SJSA1 (cell line): ENCODE results near the gene OR5C1. TPM values are rescaled to one million over a fixed set of nuclear protein-coding genes. Genes with fewer than 3 reads are reported as not detected.
A peak's percentile ranks its signal among the peaks of the same experiment; 100 is the strongest.
"Not testable (repeated sequence)": the region's sequence is repeated elsewhere in the genome, so short reads cannot be mapped to it uniquely, and the experiment has no call there.

ENCODE experiments used
- DNase-seq, 2 experiments: peaks; one replicate each; pipeline ENCODE4 v3.0.0-alpha.2; 2015 to 2020; ENCODE audit warnings: low spot score in 2 of 2, low read depth in 1 of 2
- H3K27ac ChIP-seq: fragments of 250-450 bp; sonication (Bioruptor Pico); 2 replicates; pipeline ENCODE4 v1.5.1; 2020; ENCODE audit warnings: mild to moderate bottlenecking, moderate library complexity
- H3K27me3 ChIP-seq: fragments of 250-450 bp; sonication (Bioruptor Pico); replicated peaks from 2 replicates; pipeline ENCODE4 v1.5.1; 2020; ENCODE audit warnings: mild to moderate bottlenecking, moderate library complexity
- H3K36me3 ChIP-seq: fragments of 250-450 bp; sonication (Bioruptor Pico); 2 replicates; pipeline ENCODE4 v1.5.1; 2020; ENCODE audit warnings: mild to moderate bottlenecking
- H3K4me1 ChIP-seq: fragments of 250-450 bp; sonication (Bioruptor Pico); replicated peaks from 2 replicates; pipeline ENCODE4 v1.6.1; 2021; ENCODE audit warnings: mild to moderate bottlenecking
- H3K4me3 ChIP-seq: fragments of 250-450 bp; sonication (Bioruptor Pico); 2 replicates; pipeline ENCODE4 v1.5.1; 2020; ENCODE audit warnings: mild to moderate bottlenecking
- H3K9me3 ChIP-seq: fragments of 250-450 bp; sonication (Bioruptor Pico); replicated peaks from 2 replicates; pipeline ENCODE4 v1.5.1; 2020; ENCODE audit warnings: mild to moderate bottlenecking
- total RNA-seq: library from RNA; depleted of rRNA; stranded (reverse); fragments of >200 nt; shearing (Covaris generic); gene quantifications from 2 replicates; pipeline ENCODE4 v1.2.3, GENCODE V29; 2014

Gene OR5C1
- total RNA-seq, 1 experiment from 2014 or later: not detected

- Histone ChIP-seq H3K27ac (no peak overlapping the region), H3K4me3 (no peak overlapping the region), H3K36me3 (no peaks in the 10 kb centered on the region), H3K4me1 (no peaks in the 10 kb centered on the region), H3K27me3 (no peaks in the 10 kb centered on the region), H3K9me3 (no peaks in the 10 kb centered on the region)
- DNase-seq: no peak
Observed at GRCh38 chr9:122797316-122798063, 8.8 kb downstream of the OR5C1 start.

GRCh38 chr9:122800066-122801060, 11.6 kb downstream of the OR5C1 start, which contains the start of gene OR1K1:
TSS of gene OR1K1 (plus strand) at chr9:122800123. CDS start at chr9:122800123, 0 bp downstream.
- no peaks in the 10 kb centered on the region for H3K9me3 ChIP-seq
- no peaks in the 10 kb centered on the region for H3K27me3 ChIP-seq
- no peaks in the 10 kb centered on the region for H3K36me3 ChIP-seq
- no peaks in the 10 kb centered on the region for H3K4me1 ChIP-seq
- no peak for DNase-seq
- H3K4me3 ChIP-seq: no peak within 1 kb of the TSS
- no peak within 1 kb of the TSS for H3K27ac ChIP-seq

GRCh38 chr9:122806661-122807060, 17.9 kb downstream of the OR5C1 start:
- H3K36me3 ChIP-seq: no peaks in the 10 kb centered on the region
- H3K4me3 ChIP-seq: no peak overlapping the region
- no peaks in the 10 kb centered on the region; the same call in 1 of the 2 replicates for H3K9me3 ChIP-seq
- H3K27me3 ChIP-seq: no peaks in the 10 kb centered on the region
- no peak overlapping the region for H3K27ac ChIP-seq
- no peak for DNase-seq
- H3K4me1 ChIP-seq: no peaks in the 10 kb centered on the region

- Histone ChIP-seq H3K36me3 (no peaks in the 10 kb centered on the region), H3K9me3 (no peaks in the 10 kb centered on the region; the same call in 1 of the 2 replicates), H3K4me1 (no peaks in the 10 kb centered on the region), H3K4me3 (no peak overlapping the region), H3K27me3 (no peaks in the 10 kb centered on the region), H3K27ac (no peak overlapping the region)
- DNase-seq: no peak
Observed at GRCh38 chr9:122807271-122807900, 18.7 kb downstream of the OR5C1 start.

GRCh38 chr9:122808141-122808540, 19.4 kb downstream of the OR5C1 start:
- no peaks in the 10 kb centered on the region for H3K4me1 ChIP-seq
- no peaks in the 10 kb centered on the region for H3K36me3 ChIP-seq
- no peaks in the 10 kb centered on the region for H3K27me3 ChIP-seq
- no peak for DNase-seq
- H3K9me3 ChIP-seq: no peaks in the 10 kb centered on the region; the same call in 1 of the 2 replicates
- H3K4me3 ChIP-seq: no peak overlapping the region
- H3K27ac ChIP-seq: no peak overlapping the region

- not testable (repeated sequence) for DNase-seq, H3K4me1 ChIP-seq, H3K9me3 ChIP-seq, H3K36me3 ChIP-seq, H3K27ac ChIP-seq, H3K27me3 ChIP-seq, H3K4me3 ChIP-seq
Observed at GRCh38 chr9:122809261-122809660, 20.5 kb downstream of the OR5C1 start.

GRCh38 chr9:122810306-122810946, 21.7 kb downstream of the OR5C1 start:
- H3K4me3 ChIP-seq: no peak overlapping the region
- H3K27ac ChIP-seq: no peak overlapping the region
- no peaks in the 10 kb centered on the region for H3K4me1 ChIP-seq
- H3K36me3 ChIP-seq: no peaks in the 10 kb centered on the region
- peak in 1 of 2 experiments; percentile 46 for DNase-seq
- H3K27me3 ChIP-seq: no peaks in the 10 kb centered on the region
- no peaks in the 10 kb centered on the region; the same call in 1 of the 2 replicates for H3K9me3 ChIP-seq

- Histone ChIP-seq H3K27ac (no peak overlapping the region), H3K36me3 (peaks cover 9% of the 10 kb centered on the region), H3K9me3 (no peaks in the 10 kb centered on the region), H3K4me3 (no peak overlapping the region), H3K4me1 (no peaks in the 10 kb centered on the region), H3K27me3 (no peaks in the 10 kb centered on the region)
- no peak for DNase-seq
Observed at GRCh38 chr9:122812736-122813135, 24.0 kb downstream of the OR5C1 start.

- DNase-seq: no peak
- H3K4me1 ChIP-seq: peaks cover 7% of the 10 kb centered on the region
- H3K27me3 ChIP-seq: no peaks in the 10 kb centered on the region
- no peak overlapping the region for H3K27ac ChIP-seq
- H3K4me3 ChIP-seq: no peak overlapping the region
- peaks cover 12% of the 10 kb centered on the region for H3K36me3 ChIP-seq
- H3K9me3 ChIP-seq: no peaks in the 10 kb centered on the region
Observed at GRCh38 chr9:122814545-122814944, 25.8 kb downstream of the OR5C1 start.

GRCh38 chr9:122815544-122815943, 26.8 kb downstream of the OR5C1 start:
- H3K36me3 ChIP-seq: peaks cover 20% of the 10 kb centered on the region
- no peak overlapping the region for H3K27ac ChIP-seq
- H3K4me3 ChIP-seq: no peak overlapping the region
- no peaks in the 10 kb centered on the region for H3K9me3 ChIP-seq
- H3K27me3 ChIP-seq: no peaks in the 10 kb centered on the region
- H3K4me1 ChIP-seq: peaks cover 15% of the 10 kb centered on the region
- DNase-seq: no peak

- Histone ChIP-seq H3K36me3 (peaks cover 21% of the 10 kb centered on the region), H3K27me3 (no peaks in the 10 kb centered on the region), H3K27ac (no peak overlapping the region), H3K4me3 (no peak overlapping the region), H3K9me3 (no peaks in the 10 kb centered on the region), H3K4me1 (peaks cover 15% of the 10 kb centered on the region)
- no peak for DNase-seq
Observed at GRCh38 chr9:122816163-122816867, 27.6 kb downstream of the OR5C1 start.

GRCh38 chr9:122819326-122819725, 30.6 kb downstream of the OR5C1 start:
- H3K27me3 ChIP-seq: no peaks in the 10 kb centered on the region
- peaks cover 40% of the 10 kb centered on the region for H3K36me3 ChIP-seq
- H3K9me3 ChIP-seq: no peaks in the 10 kb centered on the region
- H3K4me1 ChIP-seq: peaks cover 15% of the 10 kb centered on the region
- no peak for DNase-seq
- H3K27ac ChIP-seq: peak overlapping the region; percentile 43; the same call in 1 of the 2 replicates
- no peak overlapping the region for H3K4me3 ChIP-seq
